Measurements from ENCODE around the gene ESRRB.

- TF ChIP-seq CTCF (conservative IDR thresholded peaks at IDR 0.05) (no peak), EZH2 (IDR thresholded peaks at IDR 0.05; ENCODE audit: low read depth) (no peak)
Observed at GRCh38 chr14:76336876-76337275, 39.1 kb upstream of the ESRRB start.
